Mucosa of rectum (tissue), 2 donors: ENCODE results near the gene CACNA1S.

ENCODE experiments used
- H3K27ac ChIP-seq, 2 donors: one replicate each; pipeline ENCODE4 v1.7.0; 2013; ENCODE audit warnings: inconsistent platforms in 2 of 2, low read depth in 2 of 2, low read length in 2 of 2
- H3K27me3 ChIP-seq, 2 donors: one replicate each; pipeline ENCODE4 v1.7.0; 2013; ENCODE audit warnings: low read length in 2 of 2; ENCODE audit not compliant: control insufficient read depth in 2 of 2, insufficient read depth in 2 of 2
- H3K36me3 ChIP-seq, 2 donors: one replicate each; pipeline ENCODE4 v1.7.0; 2013; ENCODE audit warnings: low read length in 2 of 2; ENCODE audit not compliant: control insufficient read depth in 2 of 2, insufficient read depth in 2 of 2
- H3K4me1 ChIP-seq, 2 donors: one replicate each; pipeline ENCODE4 v1.7.0; 2013; ENCODE audit warnings: low read length in 2 of 2, mild to moderate bottlenecking in 1 of 2; ENCODE audit not compliant: control insufficient read depth in 2 of 2, insufficient read depth in 2 of 2
- H3K4me3 ChIP-seq, 2 donors: one replicate each; pipeline ENCODE4 v1.7.0; 2013; ENCODE audit warnings: low read length in 2 of 2
- H3K9ac ChIP-seq, 2 donors: one replicate each; pipeline ENCODE4 v1.7.0; 2013; ENCODE audit warnings: low read length in 2 of 2, low read depth in 1 of 2, mild to moderate bottlenecking in 1 of 2
- H3K9me3 ChIP-seq, 2 donors: one replicate each; pipeline ENCODE4 v1.7.0; 2013; ENCODE audit warnings: low read length in 2 of 2; ENCODE audit not compliant: control insufficient read depth in 2 of 2
- donor health status: healthy.
- donor health status: Normal muscosa, but diverticular disease.

Gene CACNA1S

DNA sequence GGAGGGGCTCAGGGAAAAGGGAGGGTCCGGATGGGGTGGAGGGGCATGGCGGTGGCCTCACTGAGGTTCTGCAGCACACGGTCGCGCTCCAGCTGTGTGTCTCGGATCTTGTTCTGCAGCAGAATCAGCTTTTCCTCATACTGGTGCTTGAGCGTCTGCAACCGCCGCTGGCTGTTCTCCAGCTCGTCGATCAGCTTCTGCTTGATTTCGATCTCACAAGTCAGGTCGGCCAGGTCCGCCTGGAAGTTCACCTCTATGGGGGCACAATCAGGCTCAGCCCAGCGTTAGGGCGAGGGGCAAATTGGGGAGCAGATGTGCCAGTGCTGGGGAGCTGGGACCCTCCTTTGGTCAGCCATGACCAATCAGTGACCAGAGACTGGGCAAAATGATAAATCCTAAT is 113.9 kb downstream of the CACNA1S start:
- Histone ChIP-seq H3K27ac (no peak overlapping the region), H3K4me3 (no peak overlapping the region), H3K9me3 (no peaks in the 10 kb centered on the region), H3K9ac (no peak overlapping the region), H3K27me3 (no peaks in the 10 kb centered on the region), H3K36me3 (peaks cover 0 to 12% of the 10 kb centered on the region in 2 donors), H3K4me1 (peaks cover 4 to 6% of the 10 kb centered on the region in 2 donors)

DNA sequence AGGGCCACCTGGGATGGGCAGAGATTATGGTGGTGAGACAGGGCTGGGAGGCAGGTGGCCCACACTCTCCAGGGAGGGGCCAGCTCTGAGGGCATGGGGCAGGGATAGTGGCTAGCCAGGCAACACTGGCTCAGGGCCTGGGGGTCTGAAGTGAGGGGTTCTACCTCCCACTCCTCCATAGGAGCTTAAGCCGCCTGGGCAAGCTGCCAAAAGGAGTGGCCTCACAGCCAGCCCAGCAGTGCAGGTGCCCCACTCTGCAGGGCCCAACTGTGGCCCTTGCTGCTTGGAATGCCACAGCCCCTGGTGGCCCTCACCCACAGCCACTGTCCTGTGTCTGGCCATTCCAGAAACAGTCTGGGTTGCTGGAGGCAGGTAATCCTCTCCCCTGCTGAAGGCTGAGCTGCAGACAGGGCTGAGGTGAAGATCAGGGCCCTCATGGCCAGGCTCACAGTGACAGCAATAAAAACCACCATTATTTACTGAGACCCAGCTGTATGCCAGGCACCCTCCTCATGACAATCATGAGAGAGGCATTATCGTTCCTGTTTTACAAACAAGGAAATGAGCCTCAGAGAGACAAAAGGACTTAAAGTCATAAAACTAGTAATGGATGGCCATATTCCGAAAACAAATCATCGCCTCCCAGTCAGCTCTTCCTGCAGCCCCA is 119.7 kb downstream of the CACNA1S start:
- Histone ChIP-seq H3K36me3 (peaks cover 3 to 23% of the 10 kb centered on the region in 2 donors), H3K4me1 (peaks cover 9 to 10% of the 10 kb centered on the region in 2 donors), H3K27me3 (no peaks in the 10 kb centered on the region), H3K9me3 (no peaks in the 10 kb centered on the region), H3K9ac (no peak overlapping the region), H3K4me3 (no peak overlapping the region), H3K27ac (no peak overlapping the region)

DNA sequence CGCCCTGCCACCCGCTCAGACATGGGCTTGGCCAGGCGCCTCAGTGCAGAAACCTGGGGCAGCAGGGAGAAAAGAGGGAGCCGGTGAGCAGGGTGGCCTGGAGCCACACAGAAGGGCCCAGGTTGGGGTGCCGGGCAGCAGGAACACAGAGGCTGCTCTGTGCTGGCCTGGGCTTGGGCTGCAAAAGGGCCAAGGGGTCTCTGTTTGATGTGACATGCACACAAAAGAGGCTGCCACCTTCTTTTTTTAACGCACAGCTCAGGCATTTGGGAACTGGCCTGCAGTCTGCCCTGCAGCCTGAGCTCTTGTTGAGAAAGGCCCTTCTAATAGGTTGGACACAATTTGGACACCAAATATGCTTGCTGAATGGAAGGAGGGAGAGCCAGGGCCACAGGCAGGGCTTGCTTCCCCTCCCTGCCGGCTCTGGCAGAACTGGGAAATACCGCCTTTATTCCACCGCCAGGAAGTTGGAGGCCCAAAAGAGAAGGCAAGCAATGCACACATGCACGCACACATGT is 121.1 kb downstream of the CACNA1S start:
- Histone ChIP-seq H3K9me3 (no peaks in the 10 kb centered on the region), H3K4me1 (peaks cover 9 to 10% of the 10 kb centered on the region in 2 donors), H3K36me3 (peaks cover 3 to 25% of the 10 kb centered on the region in 2 donors), H3K27me3 (no peaks in the 10 kb centered on the region), H3K9ac (no peak overlapping the region), H3K4me3 (no peak overlapping the region), H3K27ac (no peak overlapping the region)

DNA sequence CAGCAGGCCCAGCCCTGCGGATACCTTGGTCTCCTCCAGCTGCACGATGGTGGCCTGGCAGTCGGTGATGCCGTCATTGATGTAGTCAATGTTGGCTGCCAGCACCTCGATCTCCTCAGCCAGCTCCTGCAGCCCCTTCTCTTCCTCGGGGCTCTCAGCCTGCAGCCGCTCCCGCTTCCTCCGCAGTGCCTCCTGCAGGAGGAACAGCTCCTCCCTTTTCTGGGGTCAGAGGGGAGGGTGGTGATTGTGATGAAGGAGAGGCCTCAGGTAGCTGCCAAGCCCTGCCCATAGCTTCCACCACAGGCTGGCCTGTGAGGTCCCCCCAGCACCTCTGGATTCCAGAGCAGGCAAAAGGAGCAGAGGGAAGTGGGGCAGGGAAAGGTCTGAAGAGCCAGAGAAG is 122.1 kb downstream of the CACNA1S start:
- Histone ChIP-seq H3K36me3 (peaks cover 3 to 19% of the 10 kb centered on the region in 2 donors), H3K9ac (no peak overlapping the region), H3K4me1 (peaks cover 9 to 10% of the 10 kb centered on the region in 2 donors), H3K27ac (no peak overlapping the region), H3K9me3 (no peaks in the 10 kb centered on the region), H3K27me3 (no peaks in the 10 kb centered on the region), H3K4me3 (no peak overlapping the region)
